Chondrocyte (in vitro differentiated cells): ENCODE data around the gene UBE2M. TPM values are rescaled to one million over a fixed set of nuclear protein-coding genes. Genes with fewer than 3 reads are reported as not detected.
A peak's percentile ranks its signal among the peaks of the same experiment; 100 is the strongest.

Experiments used
- DNase-seq: peaks from one replicate; pipeline ENCODE4 v3.0.0; 2021; ENCODE audit warnings: mixed read lengths, low spot score
- H3K27ac Mint-ChIP-seq: one replicate; pipeline ENCODE4 v1.8.0; 2021; ENCODE audit warnings: mild to moderate bottlenecking, moderate library complexity, mixed read lengths; ENCODE audit not compliant: unreplicated experiment
- H3K27me3 Mint-ChIP-seq: 2 replicates; pipeline ENCODE4 v1.8.0; 2021; ENCODE audit warnings: low read depth, mixed read lengths
- H3K36me3 Mint-ChIP-seq: 2 replicates; pipeline ENCODE4 v1.8.0; 2021; ENCODE audit warnings: low read depth, mixed read lengths
- H3K4me1 Mint-ChIP-seq: 2 replicates; pipeline ENCODE4 v1.8.0; 2021; ENCODE audit warnings: low read depth, mild to moderate bottlenecking, mixed read lengths
- H3K4me3 Mint-ChIP-seq: one replicate; pipeline ENCODE4 v1.8.0; 2021; ENCODE audit warnings: mild to moderate bottlenecking, moderate library complexity, mixed read lengths; ENCODE audit not compliant: unreplicated experiment
- H3K9me3 Mint-ChIP-seq: 2 replicates; pipeline ENCODE4 v1.8.0; 2021; ENCODE audit warnings: low read depth, mixed read lengths
- CTCF ChIP-seq: fragments of 200-600 bp; sonication (generic); IDR thresholded peaks from 2 replicates; pipeline ENCODE4 v1.5.0; 2021; ENCODE audit warnings: antibody characterized with exemption, mild to moderate bottlenecking, moderate library complexity
- total RNA-seq: library from RNA; stranded (reverse); gene quantifications from 3 replicates; pipeline ENCODE4 v1.2.1, GENCODE V29; 2021

Gene UBE2M
- total RNA-seq, 1 donor from 2014 or later = 70.3 TPM

DNA sequence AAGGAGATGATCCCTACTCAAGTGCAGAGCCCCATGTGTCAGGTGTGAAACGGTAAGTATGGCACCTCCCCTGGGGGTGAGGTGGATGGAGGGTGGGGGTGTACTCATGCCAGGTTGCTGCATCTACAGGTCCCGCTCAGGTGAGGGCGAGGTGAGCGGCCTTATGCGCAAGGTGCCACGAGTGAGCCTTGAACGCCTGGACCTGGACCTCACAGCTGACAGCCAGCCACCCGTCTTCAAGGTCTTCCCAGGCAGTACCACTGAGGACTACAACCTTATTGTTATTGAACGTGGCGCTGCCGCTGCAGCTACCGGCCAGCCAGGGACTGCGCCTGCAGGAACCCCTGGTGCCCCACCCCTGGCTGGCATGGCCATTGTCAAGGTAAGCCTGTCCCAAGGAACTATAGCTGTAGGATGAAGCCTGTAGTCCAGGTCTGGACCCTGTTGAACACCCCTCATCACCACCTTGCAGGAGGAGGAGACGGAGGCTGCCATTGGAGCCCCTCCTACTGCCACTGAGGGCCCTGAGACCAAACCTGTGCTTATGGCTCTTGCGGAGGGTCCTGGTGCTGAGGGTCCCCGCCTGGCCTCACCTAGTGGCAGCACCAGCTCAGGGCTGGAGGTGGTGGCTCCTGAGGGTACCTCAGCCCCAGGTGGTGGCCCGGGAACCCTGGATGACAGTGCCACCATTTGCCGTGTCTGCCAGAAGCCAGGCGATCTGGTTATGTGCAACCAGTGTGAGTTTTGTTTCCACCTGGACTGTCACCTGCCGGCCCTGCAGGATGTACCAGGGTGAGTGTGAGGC is 9.3 kb downstream of the UBE2M start:
- peak; percentile 77 for DNase-seq
- Mint-ChIP-seq H3K4me3 (no peak overlapping the region), H3K36me3 (peaks cover 36% of the 10 kb centered on the region), H3K27me3 (no peaks in the 10 kb centered on the region), H3K4me1 (peaks cover 26% of the 10 kb centered on the region), H3K27ac (no peak overlapping the region), H3K9me3 (no peaks in the 10 kb centered on the region)
- TF ChIP-seq CTCF = no peak

GRCh38 chr19:58547323-58548312 is 10.8 kb downstream of the UBE2M start:
- peaks cover 31% of the 10 kb centered on the region for H3K36me3 Mint-ChIP-seq
- peak; percentile 43 for DNase-seq
- H3K27ac Mint-ChIP-seq = no peak overlapping the region
- H3K27me3 Mint-ChIP-seq = peaks cover 2% of the 10 kb centered on the region
- H3K9me3 Mint-ChIP-seq = no peaks in the 10 kb centered on the region
- no peak for TF ChIP-seq CTCF
- H3K4me3 Mint-ChIP-seq = no peak overlapping the region
- H3K4me1 Mint-ChIP-seq = peaks cover 26% of the 10 kb centered on the region

GRCh38 chr19:58546019-58546530 is 12.3 kb downstream of the UBE2M start:
- H3K4me3 Mint-ChIP-seq = peak overlapping the region; percentile 92
- no peak for DNase-seq
- H3K27ac Mint-ChIP-seq = peak overlapping the region; percentile 72
- peaks cover 26% of the 10 kb centered on the region for H3K4me1 Mint-ChIP-seq
- peaks cover 24% of the 10 kb centered on the region for H3K36me3 Mint-ChIP-seq
- no peaks in the 10 kb centered on the region for H3K9me3 Mint-ChIP-seq
- H3K27me3 Mint-ChIP-seq = peaks cover 2% of the 10 kb centered on the region
- TF ChIP-seq CTCF = no peak

DNA sequence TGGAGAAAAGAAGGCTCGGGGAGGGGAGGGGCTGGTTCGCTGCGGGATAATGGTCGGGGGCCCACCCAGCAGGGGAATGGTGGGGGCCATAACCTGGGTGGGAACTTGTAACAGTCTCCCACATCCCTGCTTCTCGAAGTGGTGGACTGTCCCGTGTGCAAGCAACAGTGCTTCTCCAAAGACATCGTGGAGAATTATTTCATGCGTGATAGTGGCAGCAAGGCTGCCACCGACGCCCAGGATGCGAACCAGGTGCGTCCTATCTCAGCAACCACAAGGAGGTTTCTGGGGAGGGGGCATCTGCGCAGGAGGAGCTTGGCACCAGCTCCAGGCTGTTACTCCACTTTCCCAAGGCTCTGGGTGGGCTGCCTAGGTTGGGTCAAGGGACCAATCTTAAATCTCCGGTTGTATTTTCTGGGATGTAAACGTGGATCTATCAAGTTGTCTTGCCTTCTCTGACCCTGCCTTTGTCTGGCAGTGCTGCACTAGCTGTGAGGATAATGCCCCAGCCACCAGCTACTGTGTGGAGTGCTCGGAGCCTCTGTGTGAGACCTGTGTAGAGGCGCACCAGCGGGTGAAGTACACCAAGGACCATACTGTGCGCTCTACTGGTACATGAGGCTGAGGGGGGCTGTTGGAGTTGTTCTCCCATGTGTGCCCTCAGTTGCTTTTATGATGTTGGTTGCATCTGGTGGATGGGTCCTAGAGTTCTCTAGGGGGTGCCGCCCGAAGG is 13.0 kb downstream of the UBE2M start:
- peaks cover 3% of the 10 kb centered on the region for H3K27me3 Mint-ChIP-seq

More for the DNA sequence above, 13.0 kb downstream of the UBE2M start:
- peaks cover 22% of the 10 kb centered on the region for H3K36me3 Mint-ChIP-seq
- peaks cover 24% of the 10 kb centered on the region for H3K4me1 Mint-ChIP-seq
- peak overlapping the region; percentile 72 for H3K27ac Mint-ChIP-seq
- H3K9me3 Mint-ChIP-seq = no peaks in the 10 kb centered on the region
- TF ChIP-seq CTCF = no peak
- peak overlapping the region; percentile 92 for H3K4me3 Mint-ChIP-seq
- peak; percentile 41 for DNase-seq
